GM12864 (cell line): ENCODE results near the gene HOXA5.

Experiments used
- DNase-seq: peaks from one replicate; pipeline ENCODE4 v3.0.0-alpha.2; 2011; ENCODE audit warnings: low read depth
- H3K4me3 ChIP-seq: 2 replicates; pipeline ENCODE4 v1.5.1; 2011; ENCODE audit warnings: mild to moderate bottlenecking, low read depth, low read length, control low read depth
- CTCF ChIP-seq: IDR thresholded peaks from 2 replicates; pipeline ENCODE4 v1.5.1; 2011; ENCODE audit warnings: low read depth, mild to moderate bottlenecking, moderate library complexity, low read length, control low read depth, inconsistent platforms; ENCODE audit errors: missing control alignments

Gene HOXA5

GRCh38 chr7:27142580-27143022 lies 880 bp downstream of the HOXA5 start:
- no peak for DNase-seq
- TF ChIP-seq CTCF = no peak
- no peak overlapping the region for H3K4me3 ChIP-seq

GRCh38 chr7:27141923-27142579 lies 1.4 kb downstream of the HOXA5 start:
- no peak overlapping the region for H3K4me3 ChIP-seq

GRCh38 chr7:27141137-27141922 lies 2.2 kb downstream of the HOXA5 start:
- no peak for TF ChIP-seq CTCF
- no peak for DNase-seq
- no peak overlapping the region for H3K4me3 ChIP-seq

More at GRCh38 chr7:27141923-27142579, 1.4 kb downstream of the HOXA5 start:
- no peak for TF ChIP-seq CTCF
- no peak for DNase-seq

- no peak for DNase-seq
- no peak overlapping the region for H3K4me3 ChIP-seq
- no peak for TF ChIP-seq CTCF
These were observed 3.2 kb downstream of the HOXA5 start for GRCh38 chr7:27140126-27140857.

GRCh38 chr7:27139334-27140125 lies 4.0 kb downstream of the HOXA5 start:
- no peak for DNase-seq
- no peak overlapping the region for H3K4me3 ChIP-seq
- TF ChIP-seq CTCF = no peak

GRCh38 chr7:27138985-27139333 lies 4.5 kb downstream of the HOXA5 start:
- no peak overlapping the region for H3K4me3 ChIP-seq
- TF ChIP-seq CTCF = no peak

More at GRCh38 chr7:27138985-27139333, 4.5 kb downstream of the HOXA5 start:
- no peak for DNase-seq
